ENCODE data around the gene XRN2. TPM values are rescaled to one million over a fixed set of nuclear protein-coding genes. Genes with fewer than 3 reads are reported as not detected.

XRN2 gene
- total RNA-seq, 3 donors from 2014 or later: 35.3 to 47.7 (median 43.2) TPM

GRCh38 chr20:21380711-21381110 lies 77.6 kb downstream of the XRN2 start:
- H3K4me3 ChIP-seq: no peak overlapping the region
- TF ChIP-seq CTCF (IDR thresholded peaks at IDR 0.05): no peak
- peaks cover 3% of the 10 kb centered on the region for H3K36me3 ChIP-seq (ENCODE audit: low read depth)
- no peak for ATAC-seq
- no peaks in the 10 kb centered on the region for H3K4me1 ChIP-seq (ENCODE audit: low read depth)
- intact Hi-C loops (cut with DNase I, micrococcal nuclease): no loop called here
- no peaks in the 10 kb centered on the region for H3K9me3 ChIP-seq
- no peak for DNase-seq

GRCh38 chr20:21381619-21382018 lies 78.5 kb downstream of the XRN2 start:
- no peak for TF ChIP-seq CTCF (IDR thresholded peaks at IDR 0.05)
- no peaks in the 10 kb centered on the region for H3K4me1 ChIP-seq (ENCODE audit: low read depth)
- H3K9me3 ChIP-seq: no peaks in the 10 kb centered on the region
- ATAC-seq (no peak), DNase-seq (no peak)
- no peak overlapping the region for H3K4me3 ChIP-seq
- intact Hi-C loops (cut with DNase I, micrococcal nuclease): no loop called here
- peaks cover 3% of the 10 kb centered on the region for H3K36me3 ChIP-seq (ENCODE audit: low read depth)

GRCh38 chr20:21384308-21384892 lies 81.3 kb downstream of the XRN2 start:
- Histone ChIP-seq H3K9me3 (no peaks in the 10 kb centered on the region), H3K4me1 (ENCODE audit: low read depth) (no peaks in the 10 kb centered on the region), H3K4me3 (no peak overlapping the region), H3K36me3 (ENCODE audit: low read depth) (peaks cover 3% of the 10 kb centered on the region)
- DNase-seq: no peak
- no peak for ATAC-seq
- intact Hi-C loops (cut with DNase I, micrococcal nuclease): no loop called here
- no peak for TF ChIP-seq CTCF (IDR thresholded peaks at IDR 0.05)

- DNase-seq (no peak), ATAC-seq (no peak)
- no peaks in the 10 kb centered on the region for H3K4me1 ChIP-seq (ENCODE audit: low read depth)
- intact Hi-C loops (cut with DNase I, micrococcal nuclease): no loop called here
- no peaks in the 10 kb centered on the region for H3K9me3 ChIP-seq
- no peak overlapping the region for H3K4me3 ChIP-seq
- H3K36me3 ChIP-seq (ENCODE audit: low read depth): peaks cover 3% of the 10 kb centered on the region
- no peak for TF ChIP-seq CTCF (IDR thresholded peaks at IDR 0.05)
Observed at GRCh38 chr20:21386111-21386510, 83.0 kb downstream of the XRN2 start.

- Histone ChIP-seq H3K36me3 (ENCODE audit: low read depth) (no peaks in the 10 kb centered on the region), H3K4me3 (no peak overlapping the region), H3K4me1 (ENCODE audit: low read depth) (no peaks in the 10 kb centered on the region), H3K9me3 (no peaks in the 10 kb centered on the region)
- DNase-seq (no peak), ATAC-seq (no peak)
- intact Hi-C loops (cut with DNase I, micrococcal nuclease): no loop called here
- no peak for TF ChIP-seq CTCF (IDR thresholded peaks at IDR 0.05)
Observed at GRCh38 chr20:21387528-21387927, 84.4 kb downstream of the XRN2 start.

- intact Hi-C loops (cut with DNase I, micrococcal nuclease): no loop called here
- Histone ChIP-seq H3K4me3 (no peak overlapping the region), H3K4me1 (ENCODE audit: low read depth) (no peaks in the 10 kb centered on the region), H3K9me3 (no peaks in the 10 kb centered on the region), H3K36me3 (ENCODE audit: low read depth) (no peaks in the 10 kb centered on the region)
- ATAC-seq (no peak), DNase-seq (no peak)
- TF ChIP-seq CTCF (IDR thresholded peaks at IDR 0.05): no peak
Observed at GRCh38 chr20:21388566-21388965, 85.4 kb downstream of the XRN2 start.

All from mucosa of descending colon (tissue), 3 donors.